ENCODE results near the gene LRRC61.
"Not testable (repeated sequence)": the region's sequence is repeated elsewhere in the genome, so short reads cannot be mapped to it uniquely, and the experiment has no call there.

LRRC61 gene

GRCh38 chr7:150378115-150378852 lies 55.1 kb downstream of the LRRC61 start:
- peak overlapping the region; percentile 98 for H3K27ac Mint-ChIP-seq
- peaks cover 60% of the 10 kb centered on the region for H3K4me1 Mint-ChIP-seq
- ATAC-seq (ENCODE audit: low read depth) (peak; percentile 2), DNase-seq (ENCODE audit: low spot score in 2 of 2) (no peak)
- peak overlapping the region; percentile 82 for H3K4me3 Mint-ChIP-seq
- H3K36me3 Mint-ChIP-seq = peaks cover 2% of the 10 kb centered on the region
- H3K27me3 Mint-ChIP-seq = no peaks in the 10 kb centered on the region
- no peaks in the 10 kb centered on the region for H3K9me3 Mint-ChIP-seq

GRCh38 chr7:150378853-150379440 lies 55.8 kb downstream of the LRRC61 start, which contains the start of gene ZNF775:
ZNF775 (plus strand) TSS chr7:150379330; CDS start chr7:150388471, 9,141 bp downstream.
- Mint-ChIP-seq H3K36me3 (no peaks in the 10 kb centered on the region), H3K9me3 (no peaks in the 10 kb centered on the region), H3K27me3 (no peaks in the 10 kb centered on the region), H3K4me1 (peaks cover 54% of the 10 kb centered on the region), H3K27ac (peak within 1 kb of the TSS; percentile 98), H3K4me3 (peak within 1 kb of the TSS; percentile 89)
- DNase-seq (ENCODE audit: low spot score in 2 of 2) (peak; percentile 85 to 89), ATAC-seq (ENCODE audit: low read depth) (peak; percentile 84)

GRCh38 chr7:150379441-150380379 lies 56.6 kb downstream of the LRRC61 start:
- DNase-seq (ENCODE audit: low spot score in 2 of 2) (no peak), ATAC-seq (ENCODE audit: low read depth) (no peak)
- no peaks in the 10 kb centered on the region for H3K27me3 Mint-ChIP-seq
- H3K9me3 Mint-ChIP-seq = no peaks in the 10 kb centered on the region
- peak overlapping the region; percentile 98 for H3K27ac Mint-ChIP-seq
- peak overlapping the region; percentile 89 for H3K4me3 Mint-ChIP-seq
- H3K36me3 Mint-ChIP-seq = no peaks in the 10 kb centered on the region
- peaks cover 50% of the 10 kb centered on the region for H3K4me1 Mint-ChIP-seq

- H3K27me3 Mint-ChIP-seq = no peaks in the 10 kb centered on the region
- ATAC-seq (ENCODE audit: low read depth) (no peak), DNase-seq (ENCODE audit: low spot score in 2 of 2) (no peak)
- peak overlapping the region; percentile 98 for H3K27ac Mint-ChIP-seq
- peak overlapping the region; percentile 89 for H3K4me3 Mint-ChIP-seq
- H3K9me3 Mint-ChIP-seq = no peaks in the 10 kb centered on the region
- H3K36me3 Mint-ChIP-seq = no peaks in the 10 kb centered on the region
- peaks cover 50% of the 10 kb centered on the region for H3K4me1 Mint-ChIP-seq
Measured at GRCh38 chr7:150380463-150380862, 57.3 kb downstream of the LRRC61 start.

GRCh38 chr7:150381096-150381495 lies 57.9 kb downstream of the LRRC61 start:
- DNase-seq (ENCODE audit: low spot score in 2 of 2) (no peak), ATAC-seq (ENCODE audit: low read depth) (no peak)
- Mint-ChIP-seq H3K36me3 (no peaks in the 10 kb centered on the region), H3K4me1 (peaks cover 45% of the 10 kb centered on the region), H3K27ac (no peak overlapping the region), H3K27me3 (no peaks in the 10 kb centered on the region), H3K9me3 (no peaks in the 10 kb centered on the region), H3K4me3 (no peak overlapping the region)

- H3K4me1 Mint-ChIP-seq = peaks cover 39% of the 10 kb centered on the region
- DNase-seq (ENCODE audit: low spot score in 2 of 2) = no peak
- H3K27me3 Mint-ChIP-seq = no peaks in the 10 kb centered on the region
- no peak overlapping the region for H3K4me3 Mint-ChIP-seq
- peaks cover 2% of the 10 kb centered on the region for H3K36me3 Mint-ChIP-seq
- peak overlapping the region; percentile 84 for H3K27ac Mint-ChIP-seq
- H3K9me3 Mint-ChIP-seq = no peaks in the 10 kb centered on the region
- no peak for ATAC-seq (ENCODE audit: low read depth)
Measured at GRCh38 chr7:150381785-150382122, 58.6 kb downstream of the LRRC61 start.

GRCh38 chr7:150382123-150382843 lies 59.1 kb downstream of the LRRC61 start:
- peak overlapping the region; percentile 14 for H3K4me3 Mint-ChIP-seq
- H3K27ac Mint-ChIP-seq = peak overlapping the region; percentile 84
- no peaks in the 10 kb centered on the region for H3K27me3 Mint-ChIP-seq
- peaks cover 39% of the 10 kb centered on the region for H3K4me1 Mint-ChIP-seq
- peaks cover 3% of the 10 kb centered on the region for H3K36me3 Mint-ChIP-seq
- DNase-seq (ENCODE audit: low spot score in 2 of 2) (no peak), ATAC-seq (ENCODE audit: low read depth) (no peak)
- no peaks in the 10 kb centered on the region for H3K9me3 Mint-ChIP-seq

- Mint-ChIP-seq H3K9me3 (no peaks in the 10 kb centered on the region), H3K27me3 (no peaks in the 10 kb centered on the region), H3K4me3 (no peak overlapping the region), H3K27ac (peak overlapping the region; percentile 48), H3K4me1 (peaks cover 35% of the 10 kb centered on the region), H3K36me3 (peaks cover 3% of the 10 kb centered on the region)
- ATAC-seq (ENCODE audit: low read depth) = no peak
- DNase-seq (ENCODE audit: low spot score in 2 of 2) = no peak
Measured at GRCh38 chr7:150382844-150383225, 59.7 kb downstream of the LRRC61 start.

GRCh38 chr7:150383710-150384397 lies 60.7 kb downstream of the LRRC61 start:
- ATAC-seq (ENCODE audit: low read depth) = no peak
- no peak overlapping the region for H3K4me3 Mint-ChIP-seq
- no peak for DNase-seq (ENCODE audit: low spot score in 2 of 2)
- H3K36me3 Mint-ChIP-seq = peaks cover 3% of the 10 kb centered on the region
- H3K27ac Mint-ChIP-seq = no peak overlapping the region
- H3K27me3 Mint-ChIP-seq = no peaks in the 10 kb centered on the region
- peaks cover 31% of the 10 kb centered on the region for H3K4me1 Mint-ChIP-seq
- H3K9me3 Mint-ChIP-seq = no peaks in the 10 kb centered on the region

GRCh38 chr7:150384406-150385301 lies 61.5 kb downstream of the LRRC61 start:
- no peak for DNase-seq (ENCODE audit: low spot score in 2 of 2)

GRCh38 chr7:150385302-150385723 lies 62.2 kb downstream of the LRRC61 start:
- ATAC-seq (ENCODE audit: low read depth) (no peak), DNase-seq (ENCODE audit: low spot score in 2 of 2) (no peak)
- peaks cover 23% of the 10 kb centered on the region for H3K4me1 Mint-ChIP-seq
- no peaks in the 10 kb centered on the region for H3K27me3 Mint-ChIP-seq
- peaks cover 3% of the 10 kb centered on the region for H3K36me3 Mint-ChIP-seq
- H3K27ac Mint-ChIP-seq = no peak overlapping the region
- H3K4me3 Mint-ChIP-seq = no peak overlapping the region
- H3K9me3 Mint-ChIP-seq = no peaks in the 10 kb centered on the region

More at GRCh38 chr7:150384406-150385301, 61.5 kb downstream of the LRRC61 start:
- no peaks in the 10 kb centered on the region for H3K27me3 Mint-ChIP-seq
- H3K4me1 Mint-ChIP-seq = peaks cover 30% of the 10 kb centered on the region
- no peaks in the 10 kb centered on the region for H3K9me3 Mint-ChIP-seq
- no peak overlapping the region for H3K4me3 Mint-ChIP-seq
- peak overlapping the region; percentile 73 for H3K27ac Mint-ChIP-seq
- peaks cover 3% of the 10 kb centered on the region for H3K36me3 Mint-ChIP-seq
- no peak for ATAC-seq (ENCODE audit: low read depth)

- H3K27ac Mint-ChIP-seq; DNase-seq (ENCODE audit: low spot score in 2 of 2); H3K27me3 Mint-ChIP-seq; H3K36me3 Mint-ChIP-seq; ATAC-seq (ENCODE audit: low read depth); H3K4me3 Mint-ChIP-seq; H3K9me3 Mint-ChIP-seq: not testable (repeated sequence)
- peaks cover 18% of the 10 kb centered on the region for H3K4me1 Mint-ChIP-seq
Measured at GRCh38 chr7:150385884-150386283, 62.7 kb downstream of the LRRC61 start.

All from memory B cell (primary cell).